Mesenchymal stem cell (in vitro differentiated cells and primary cell): ENCODE results near the gene EXOC3L1.

Source experiments
- DNase-seq: peaks from one replicate; pipeline ENCODE4 v3.0.0-alpha.2; 2013
- H2AFZ ChIP-seq: one replicate; pipeline ENCODE4 v1.6.1; 2013; ENCODE audit warnings: low read depth, mild to moderate bottlenecking, control low read depth, inconsistent platforms, low read length, moderate library complexity
- H2AK5ac ChIP-seq: 2 replicates; pipeline ENCODE4 v1.6.1; 2013; ENCODE audit warnings: low read length, moderate library complexity, mild to moderate bottlenecking, inconsistent platforms; ENCODE audit not compliant: severe bottlenecking
- H2BK120ac ChIP-seq: one replicate; pipeline ENCODE4 v1.6.1; 2013; ENCODE audit warnings: low read depth, mild to moderate bottlenecking, inconsistent platforms, low read length, moderate library complexity
- H2BK12ac ChIP-seq, 2 experiments: one replicate each; pipeline ENCODE4 v1.6.1; 2013; ENCODE audit warnings: inconsistent platforms in 2 of 2, low read length in 2 of 2, mild to moderate bottlenecking in 2 of 2, moderate library complexity in 2 of 2, control low read depth in 1 of 2
- H2BK15ac ChIP-seq: one replicate; pipeline ENCODE4 v1.6.1; 2013; ENCODE audit warnings: mild to moderate bottlenecking, low read depth, inconsistent platforms; ENCODE audit not compliant: poor library complexity, severe bottlenecking
- H2BK5ac ChIP-seq: 2 replicates; pipeline ENCODE4 v1.6.1; 2013; ENCODE audit warnings: low read depth, mild to moderate bottlenecking, low read length, control low read depth, inconsistent platforms; ENCODE audit not compliant: poor library complexity, severe bottlenecking
- H3K14ac ChIP-seq, 2 experiments: one replicate each; pipeline ENCODE4 v1.6.1; 2013; ENCODE audit warnings: inconsistent platforms in 2 of 2, low read length in 2 of 2, control low read depth in 1 of 2, mild to moderate bottlenecking in 1 of 2, moderate library complexity in 1 of 2
- H3K18ac ChIP-seq, 2 experiments: one replicate each; pipeline ENCODE4 v1.6.1; 2013; ENCODE audit warnings: inconsistent platforms in 2 of 2, low read length in 2 of 2, control low read depth in 1 of 2, low read depth in 1 of 2, mild to moderate bottlenecking in 1 of 2
- H3K23ac ChIP-seq, 2 experiments: one replicate each; pipeline ENCODE4 v1.6.1; 2013; ENCODE audit warnings: inconsistent platforms in 2 of 2, low read length in 2 of 2, mild to moderate bottlenecking in 2 of 2, moderate library complexity in 2 of 2, control low read depth in 1 of 2
- H3K27ac ChIP-seq: 2 replicates; pipeline ENCODE4 v1.5.1; 2013; ENCODE audit warnings: mild to moderate bottlenecking, moderate library complexity, low read length, control low read depth, inconsistent platforms; ENCODE audit not compliant: poor library complexity, severe bottlenecking
- H3K27me3 ChIP-seq, 2 experiments: 2 replicates each; pipeline versions ENCODE4 v1.6.1 to v1.7.0; 2013; ENCODE audit warnings: low read length in 2 of 2, mild to moderate bottlenecking in 2 of 2, moderate library complexity in 2 of 2, control low read depth in 1 of 2, inconsistent platforms in 1 of 2; ENCODE audit not compliant: control insufficient read depth in 1 of 2, insufficient read depth in 1 of 2
- H3K36me3 ChIP-seq, 2 experiments: 2 replicates each; pipeline versions ENCODE4 v1.6.1 to v1.7.0; 2013; ENCODE audit warnings: low read length in 2 of 2, control low read depth in 1 of 2, inconsistent platforms in 1 of 2, low read depth in 1 of 2, mild to moderate bottlenecking in 1 of 2; ENCODE audit not compliant: insufficient read depth in 2 of 2, control insufficient read depth in 1 of 2
- H3K4ac ChIP-seq, 2 experiments: one replicate each; pipeline ENCODE4 v1.6.1; 2013; ENCODE audit warnings: inconsistent platforms in 2 of 2, low read length in 2 of 2, mild to moderate bottlenecking in 2 of 2, moderate library complexity in 2 of 2, control low read depth in 1 of 2, low read depth in 1 of 2
- H3K4me1 ChIP-seq: 2 replicates; pipeline ENCODE4 v1.6.1; 2013; ENCODE audit warnings: low read depth, low read length, control low read depth; ENCODE audit not compliant: control insufficient read depth, insufficient read depth
- H3K4me2 ChIP-seq: 2 replicates; pipeline ENCODE4 v1.6.1; 2013; ENCODE audit warnings: low read length, mild to moderate bottlenecking, inconsistent platforms; ENCODE audit not compliant: poor library complexity, severe bottlenecking
- H3K4me3 ChIP-seq, 2 experiments: 2 replicates each; pipeline versions ENCODE4 v1.5.1 to v1.7.0; 2013; ENCODE audit warnings: low read length in 2 of 2, mild to moderate bottlenecking in 2 of 2, control low read depth in 1 of 2, low read depth in 1 of 2; ENCODE audit not compliant: insufficient read depth in 1 of 2
- H3K79me1 ChIP-seq: replicated peaks from 2 replicates; pipeline ENCODE4 v1.6.1; 2013; ENCODE audit warnings: mild to moderate bottlenecking, control low read depth, low read length, inconsistent platforms; ENCODE audit not compliant: poor library complexity, severe bottlenecking
- H3K9ac ChIP-seq: 2 replicates; pipeline ENCODE4 v1.7.0; 2013; ENCODE audit warnings: mild to moderate bottlenecking, low read length, moderate library complexity
- H3K9me3 ChIP-seq: 2 replicates; pipeline ENCODE4 v1.7.0; 2013; ENCODE audit warnings: mild to moderate bottlenecking, low read length; ENCODE audit not compliant: control insufficient read depth
- H4K8ac ChIP-seq: one replicate; pipeline ENCODE4 v1.6.1; 2013; ENCODE audit warnings: inconsistent platforms, mild to moderate bottlenecking, low read length, moderate library complexity
- H4K91ac ChIP-seq: one replicate; pipeline ENCODE4 v1.6.1; 2013; ENCODE audit warnings: mild to moderate bottlenecking, low read length, inconsistent platforms
- WGBS: methylation state at CpG from one replicate; pipeline ENCODE4 v1.1.7; 2013; ENCODE audit warnings: mixed read lengths; 5-methylcytosine and 5-hydroxymethylcytosine counted together

The EXOC3L1 gene

GRCh38 chr16:67149276-67150046, 40.5 kb downstream of the EXOC3L1 start:
- H2AFZ ChIP-seq = no peak overlapping the region

GRCh38 chr16:67148656-67149275, 41.2 kb downstream of the EXOC3L1 start:
- H3K4me2 ChIP-seq = no peak overlapping the region
- H4K91ac ChIP-seq = no peak overlapping the region
- H2AK5ac ChIP-seq = no peak overlapping the region
- no peak overlapping the region for H3K9ac ChIP-seq
- H3K18ac ChIP-seq = no peak overlapping the region
- H3K4ac ChIP-seq = no peak overlapping the region
- H3K27ac ChIP-seq = no peak overlapping the region
- H2BK15ac ChIP-seq = no peak overlapping the region
- H3K79me1 ChIP-seq = peaks cover 10% of the 10 kb centered on the region
- no peak for DNase-seq
- H3K36me3 ChIP-seq = peaks cover 54 to 58% of the 10 kb centered on the region in 2 experiments
- 94% methylated on average over 11 of the region's 11 CpGs for WGBS
- peaks cover 0 to 8% of the 10 kb centered on the region in 2 experiments for H3K27me3 ChIP-seq
- H3K23ac ChIP-seq = no peak overlapping the region
- no peak overlapping the region for H2AFZ ChIP-seq
- H3K9me3 ChIP-seq = no peaks in the 10 kb centered on the region
- no peak overlapping the region for H2BK5ac ChIP-seq
- H3K14ac ChIP-seq = no peak overlapping the region
- no peak overlapping the region for H2BK12ac ChIP-seq
- peaks cover 26% of the 10 kb centered on the region for H3K4me1 ChIP-seq
- no peak overlapping the region for H4K8ac ChIP-seq
- no peak overlapping the region for H3K4me3 ChIP-seq
- no peak overlapping the region for H2BK120ac ChIP-seq

More at GRCh38 chr16:67149276-67150046, 40.5 kb downstream of the EXOC3L1 start:
- H3K14ac ChIP-seq = no peak overlapping the region
- H2BK12ac ChIP-seq = peak overlapping the region in 1 of 2 experiments; percentile 39
- H3K4me2 ChIP-seq = no peak overlapping the region
- H2BK15ac ChIP-seq = peak overlapping the region; percentile 13
- no peak for DNase-seq
- H3K9ac ChIP-seq = no peak overlapping the region
- H2AK5ac ChIP-seq = no peak overlapping the region
- no peak overlapping the region for H2BK120ac ChIP-seq
- H3K18ac ChIP-seq = peak overlapping the region in 1 of 2 experiments; percentile 72
- H3K4ac ChIP-seq = peak overlapping the region; percentile 85 to 91
- H3K4me1 ChIP-seq = peaks cover 26% of the 10 kb centered on the region
- peaks cover 0 to 15% of the 10 kb centered on the region in 2 experiments for H3K27me3 ChIP-seq
- H2BK5ac ChIP-seq = no peak overlapping the region
- H4K8ac ChIP-seq = peak overlapping the region; percentile 99
- 76% methylated on average over 77 of the region's 77 CpGs for WGBS
- H3K79me1 ChIP-seq = peaks cover 10% of the 10 kb centered on the region
- peaks cover 54 to 58% of the 10 kb centered on the region in 2 experiments for H3K36me3 ChIP-seq
- no peaks in the 10 kb centered on the region for H3K9me3 ChIP-seq
- peak overlapping the region in 1 of 2 experiments; percentile 9 for H3K23ac ChIP-seq
- H4K91ac ChIP-seq = peak overlapping the region; percentile 95
- no peak overlapping the region for H3K27ac ChIP-seq
- peak overlapping the region; percentile 60 to 81 for H3K4me3 ChIP-seq

GRCh38 chr16:67148221-67148620, 41.7 kb downstream of the EXOC3L1 start:
- Histone ChIP-seq H2BK5ac (no peak overlapping the region), H2BK12ac (no peak overlapping the region), H3K9ac (no peak overlapping the region), H2AFZ (no peak overlapping the region), H2AK5ac (no peak overlapping the region), H2BK120ac (no peak overlapping the region), H4K8ac (peak overlapping the region; percentile 25), H3K18ac (no peak overlapping the region), H3K4me1 (peaks cover 26% of the 10 kb centered on the region), H3K27ac (no peak overlapping the region), H3K4me3 (no peak overlapping the region), H3K23ac (no peak overlapping the region), H3K36me3 (peaks cover 59 to 62% of the 10 kb centered on the region in 2 experiments), H4K91ac (no peak overlapping the region), H3K27me3 (peaks cover 0 to 7% of the 10 kb centered on the region in 2 experiments), H3K9me3 (no peaks in the 10 kb centered on the region), H2BK15ac (no peak overlapping the region), H3K14ac (no peak overlapping the region), H3K4ac (no peak overlapping the region), H3K79me1 (peaks cover 10% of the 10 kb centered on the region), H3K4me2 (no peak overlapping the region)
- WGBS = 100% methylated on average over 2 of the region's 2 CpGs
- no peak for DNase-seq

- Histone ChIP-seq H3K14ac (no peak overlapping the region), H3K4ac (no peak overlapping the region), H4K8ac (no peak overlapping the region), H2AFZ (no peak overlapping the region), H3K4me1 (peaks cover 26% of the 10 kb centered on the region), H3K36me3 (peaks cover 66 to 68% of the 10 kb centered on the region in 2 experiments), H3K23ac (no peak overlapping the region), H3K9ac (no peak overlapping the region), H3K79me1 (peaks cover 10% of the 10 kb centered on the region), H2BK5ac (no peak overlapping the region), H2BK15ac (no peak overlapping the region), H3K9me3 (no peaks in the 10 kb centered on the region), H4K91ac (peak overlapping the region; percentile 35), H2BK12ac (no peak overlapping the region), H3K27me3 (peaks cover 0 to under 1% of the 10 kb centered on the region in 2 experiments), H2BK120ac (no peak overlapping the region), H3K27ac (peak overlapping the region; percentile 13), H3K4me2 (no peak overlapping the region), H3K4me3 (no peak overlapping the region), H2AK5ac (no peak overlapping the region), H3K18ac (no peak overlapping the region)
- whole genome bisulfite sequencing = 100% methylated on average over 4 of the region's 4 CpGs
- no peak for DNase-seq
Measured at GRCh38 chr16:67147437-67148140, 42.3 kb downstream of the EXOC3L1 start.
